Panc1 (cell line): ENCODE measurements around the gene TRABD2B.

Experiments used
- CTCF ChIP-seq: fragments of 450-650 bp; IDR thresholded peaks from 2 replicates; pipeline ENCODE4 v1.5.1; 2017; ENCODE audit warnings: mild to moderate bottlenecking
- POLR2AphosphoS5 ChIP-seq: IDR thresholded peaks from 2 replicates; pipeline ENCODE4 v1.6.1; 2012; ENCODE audit warnings: mild to moderate bottlenecking, low read depth, low read length, moderate library complexity
- SIN3A ChIP-seq: IDR thresholded peaks from 2 replicates; pipeline ENCODE4 v1.6.1; 2012; ENCODE audit warnings: low read depth, mild to moderate bottlenecking, low read length, moderate library complexity, borderline replicate concordance; ENCODE audit not compliant: insufficient read depth
- TCF7L2 ChIP-seq: IDR thresholded peaks from 2 replicates; pipeline ENCODE4 v1.6.1; 2011; ENCODE audit warnings: mild to moderate bottlenecking, low read depth, low read length, inconsistent platforms
- TF ChIP-seq, protein P1 (sequence below), 2 experiments: IDR thresholded peaks; 2 replicates each; pipeline ENCODE4 v1.6.1; 2011 to 2012; ENCODE audit warnings: low read depth in 2 of 2, control low read depth in 1 of 2, low read length in 1 of 2, mild to moderate bottlenecking in 1 of 2, moderate library complexity in 1 of 2; ENCODE audit not compliant: insufficient read depth in 1 of 2

- TF ChIP-seq CTCF (no peak), POLR2AphosphoS5 (no peak), TCF7L2 (no peak), SIN3A (no peak)
- TF ChIP-seq, protein P1, sequence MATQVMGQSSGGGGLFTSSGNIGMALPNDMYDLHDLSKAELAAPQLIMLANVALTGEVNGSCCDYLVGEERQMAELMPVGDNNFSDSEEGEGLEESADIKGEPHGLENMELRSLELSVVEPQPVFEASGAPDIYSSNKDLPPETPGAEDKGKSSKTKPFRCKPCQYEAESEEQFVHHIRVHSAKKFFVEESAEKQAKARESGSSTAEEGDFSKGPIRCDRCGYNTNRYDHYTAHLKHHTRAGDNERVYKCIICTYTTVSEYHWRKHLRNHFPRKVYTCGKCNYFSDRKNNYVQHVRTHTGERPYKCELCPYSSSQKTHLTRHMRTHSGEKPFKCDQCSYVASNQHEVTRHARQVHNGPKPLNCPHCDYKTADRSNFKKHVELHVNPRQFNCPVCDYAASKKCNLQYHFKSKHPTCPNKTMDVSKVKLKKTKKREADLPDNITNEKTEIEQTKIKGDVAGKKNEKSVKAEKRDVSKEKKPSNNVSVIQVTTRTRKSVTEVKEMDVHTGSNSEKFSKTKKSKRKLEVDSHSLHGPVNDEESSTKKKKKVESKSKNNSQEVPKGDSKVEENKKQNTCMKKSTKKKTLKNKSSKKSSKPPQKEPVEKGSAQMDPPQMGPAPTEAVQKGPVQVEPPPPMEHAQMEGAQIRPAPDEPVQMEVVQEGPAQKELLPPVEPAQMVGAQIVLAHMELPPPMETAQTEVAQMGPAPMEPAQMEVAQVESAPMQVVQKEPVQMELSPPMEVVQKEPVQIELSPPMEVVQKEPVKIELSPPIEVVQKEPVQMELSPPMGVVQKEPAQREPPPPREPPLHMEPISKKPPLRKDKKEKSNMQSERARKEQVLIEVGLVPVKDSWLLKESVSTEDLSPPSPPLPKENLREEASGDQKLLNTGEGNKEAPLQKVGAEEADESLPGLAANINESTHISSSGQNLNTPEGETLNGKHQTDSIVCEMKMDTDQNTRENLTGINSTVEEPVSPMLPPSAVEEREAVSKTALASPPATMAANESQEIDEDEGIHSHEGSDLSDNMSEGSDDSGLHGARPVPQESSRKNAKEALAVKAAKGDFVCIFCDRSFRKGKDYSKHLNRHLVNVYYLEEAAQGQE (IDR thresholded peaks at IDR 0.05; ENCODE audit: insufficient read depth in 1 of 2, low read depth in 2 of 2, low read length in 1 of 2) = no peak
Measured at GRCh38 chr1:47850451-47850850, 146.7 kb downstream of the TRABD2B start.
